GM11168 (cell line): ENCODE measurements around the gene C2orf68.
"Not testable (repeated sequence)": the region's sequence is repeated elsewhere in the genome, so short reads cannot be mapped to it uniquely, and the experiment has no call there.

ENCODE experiments used
- in situ Hi-C: fragments of 300-500 bp; cut with MboI; formaldehyde crosslinking; loops from one replicate; pipeline ENCODE4 v1.12.0; 2022; ENCODE audit warnings: low sequenced_read_pairs; ENCODE audit not compliant: unreplicated experiment

C2orf68 gene

DNA sequence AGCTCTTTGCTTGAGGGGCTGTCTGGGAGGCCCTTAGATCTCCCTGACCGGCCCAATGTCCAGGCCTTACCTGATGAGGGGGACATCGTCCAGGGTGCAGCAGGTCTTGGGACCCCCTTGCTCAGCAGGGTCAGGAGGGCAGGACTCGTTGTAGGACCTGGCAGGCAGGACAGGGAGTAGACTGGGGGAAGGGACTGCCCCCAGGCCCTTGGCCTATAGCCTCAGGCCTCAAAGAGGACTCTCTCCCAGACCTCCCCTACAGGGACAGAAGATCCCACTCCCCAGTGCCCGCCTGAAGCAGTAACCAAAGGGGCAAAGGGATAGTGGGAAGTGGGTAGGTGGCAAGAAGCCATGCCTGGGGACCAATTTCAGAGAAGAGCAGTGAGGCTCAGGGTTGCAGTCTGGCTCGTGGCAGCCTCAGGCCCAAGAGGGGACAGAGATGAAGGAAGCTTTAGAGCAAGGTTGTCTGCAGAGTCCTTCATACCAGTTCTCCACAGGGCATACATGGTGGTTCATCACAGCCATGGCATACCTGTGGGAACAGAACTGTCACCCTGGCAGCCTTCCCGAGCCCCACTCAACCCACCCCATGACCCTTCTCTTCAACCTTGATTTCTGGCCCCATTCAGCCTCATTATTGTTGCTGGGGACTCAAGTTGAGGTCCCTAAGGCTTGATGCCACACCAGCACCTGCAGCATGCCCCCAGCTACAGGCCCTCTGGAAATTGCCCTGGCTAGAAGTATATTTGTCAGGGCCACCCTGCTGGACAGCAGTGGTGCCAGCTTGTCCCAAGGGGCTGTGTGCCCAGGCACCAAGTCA, 10.7 kb downstream of the C2orf68 start:
- in situ Hi-C loops = no loop called here

DNA sequence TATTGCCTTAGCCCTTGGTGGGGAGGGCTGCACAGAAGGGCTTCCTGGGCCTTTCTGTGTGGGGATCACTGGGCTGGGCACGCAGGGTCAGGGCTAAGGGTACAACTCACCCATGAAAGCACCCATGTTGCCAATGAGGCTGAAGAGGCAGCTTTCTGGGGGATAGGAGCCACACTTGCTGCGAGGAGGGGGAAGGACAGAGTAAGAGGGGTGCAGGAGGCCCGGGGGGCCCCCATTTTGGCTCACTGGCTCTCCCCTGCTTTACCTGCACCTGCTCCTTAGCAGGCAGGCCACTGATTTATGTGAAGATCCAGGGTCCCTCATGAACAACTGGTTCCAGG, 11.7 kb downstream of the C2orf68 start:
- in situ Hi-C loops = no loop called here

DNA sequence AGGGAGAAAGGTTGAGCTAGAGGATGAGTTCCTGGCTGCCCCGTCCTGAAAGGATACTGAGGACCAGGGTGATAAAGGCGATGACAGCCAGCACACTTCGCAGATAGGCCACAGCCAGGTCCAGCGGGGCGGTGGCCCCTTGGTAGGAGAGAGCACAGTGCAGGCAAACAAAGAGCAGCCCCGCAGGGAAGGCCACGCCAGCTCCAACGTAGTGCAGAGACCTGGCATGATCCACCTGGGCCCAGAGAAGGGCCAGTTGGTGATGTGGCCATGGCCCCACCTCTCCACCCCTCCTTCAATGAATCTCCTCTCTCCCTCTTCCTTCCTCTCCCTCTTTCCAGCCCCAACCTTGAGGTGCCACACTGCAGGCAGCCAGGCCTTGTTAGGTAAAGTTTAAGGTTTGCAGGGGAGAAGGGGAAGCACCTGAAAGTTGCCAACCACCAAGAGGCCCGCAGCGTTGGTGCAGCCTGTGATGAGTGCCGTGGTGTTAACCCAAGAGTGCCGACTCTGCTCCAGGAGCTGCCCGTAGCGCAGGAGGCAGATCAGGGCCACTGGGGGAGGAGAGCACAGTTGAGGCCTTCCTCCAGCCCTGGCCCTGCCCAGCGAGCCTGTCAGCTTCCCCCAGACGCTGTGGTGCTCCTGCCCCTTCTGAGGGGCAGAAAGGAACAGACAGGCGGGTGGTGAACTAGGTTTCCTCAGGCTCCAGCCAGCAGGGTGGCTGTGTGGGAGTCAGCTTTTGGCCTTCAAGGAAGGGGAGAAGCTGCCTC, 12.2 kb downstream of the C2orf68 start:
- in situ Hi-C loops = no loop called here

DNA sequence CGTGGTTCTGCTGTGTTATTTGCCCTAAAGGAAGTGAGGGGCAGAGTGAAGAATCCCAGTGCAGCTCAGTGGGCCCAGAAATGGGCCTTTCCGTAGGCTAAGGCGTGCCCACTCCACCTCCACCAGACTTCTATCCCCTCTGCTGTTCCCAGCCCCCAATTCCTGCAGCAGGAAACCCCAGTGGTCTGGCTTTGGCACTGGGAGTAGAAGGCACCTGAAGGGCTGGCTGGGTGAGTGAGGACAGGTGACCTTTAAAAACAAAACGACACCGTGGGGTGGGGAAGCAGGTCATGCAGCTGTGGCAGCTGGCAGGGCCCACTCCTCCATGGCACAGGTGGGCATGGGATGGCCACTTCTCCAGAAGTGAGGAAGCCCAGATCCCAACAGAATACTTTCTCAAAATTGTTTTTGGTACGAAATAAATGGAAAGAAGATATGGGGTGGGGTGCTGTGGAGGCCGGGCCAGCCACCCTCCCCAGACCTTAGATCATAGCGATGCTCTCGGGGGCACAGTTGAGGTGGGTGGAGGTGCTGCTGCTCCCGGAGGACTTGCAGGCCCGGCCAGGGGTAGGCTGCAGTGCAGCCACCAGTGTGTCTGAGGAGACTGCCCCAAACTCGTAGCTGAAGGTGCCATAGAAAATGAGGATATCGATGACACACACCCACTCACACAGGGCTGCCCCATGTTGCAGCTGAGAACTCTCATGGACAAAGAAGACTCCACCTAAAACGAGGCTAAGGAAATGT, 13.1 kb downstream of the C2orf68 start:
- in situ Hi-C loops = no loop called here

DNA sequence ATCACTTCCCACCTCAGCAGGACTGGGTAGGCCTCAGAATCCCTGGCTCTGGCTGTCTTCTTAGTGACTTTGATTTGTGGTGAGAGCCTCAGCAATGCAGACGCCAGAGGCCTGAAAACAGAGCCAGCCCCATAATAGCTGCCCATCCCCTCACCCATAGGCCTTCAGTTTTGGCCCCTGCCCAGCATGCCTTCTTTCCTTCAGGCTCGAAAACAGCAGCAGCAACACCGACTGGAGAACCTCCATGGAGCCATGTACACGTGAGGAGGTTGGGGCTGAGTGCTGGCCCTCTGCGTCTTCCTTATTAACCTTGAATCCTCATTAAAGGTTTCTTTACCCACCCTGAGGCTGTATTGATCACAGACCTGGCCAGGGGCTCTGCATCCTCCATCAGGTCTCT, 14.6 kb downstream of the C2orf68 start:
- in situ Hi-C loops = no loop called here

DNA sequence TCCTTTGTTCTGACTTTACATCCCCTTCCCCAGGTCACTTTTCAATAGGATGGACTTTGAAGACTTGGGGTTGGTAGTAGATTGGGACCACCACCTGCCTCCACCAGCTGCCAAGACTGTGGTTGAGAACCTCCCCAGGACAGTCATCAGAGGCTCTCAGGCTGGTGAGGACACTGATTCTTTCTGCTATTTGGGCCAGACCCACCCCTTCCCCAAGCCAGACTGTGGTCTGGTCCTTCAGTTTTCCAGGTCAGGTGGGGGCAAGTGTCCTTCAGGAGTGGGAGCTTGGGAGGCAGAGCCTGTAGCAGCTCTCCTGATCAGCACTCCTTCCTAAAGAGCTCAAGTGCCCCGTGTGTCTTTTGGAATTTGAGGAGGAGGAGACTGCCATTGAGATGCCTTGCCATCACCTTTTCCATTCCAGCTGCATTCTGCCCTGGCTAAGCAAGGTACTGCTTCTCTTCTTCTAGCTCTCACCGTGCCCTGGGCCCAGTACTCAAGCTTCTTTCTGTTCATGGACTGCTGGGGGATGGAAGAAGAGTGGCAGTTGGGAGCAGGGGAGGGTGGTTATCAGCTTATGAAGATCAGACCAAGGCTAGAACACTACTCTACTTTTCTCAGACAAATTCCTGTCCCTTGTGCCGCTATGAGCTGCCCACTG, 15.3 kb downstream of the C2orf68 start:
- in situ Hi-C loops = no loop called here

DNA sequence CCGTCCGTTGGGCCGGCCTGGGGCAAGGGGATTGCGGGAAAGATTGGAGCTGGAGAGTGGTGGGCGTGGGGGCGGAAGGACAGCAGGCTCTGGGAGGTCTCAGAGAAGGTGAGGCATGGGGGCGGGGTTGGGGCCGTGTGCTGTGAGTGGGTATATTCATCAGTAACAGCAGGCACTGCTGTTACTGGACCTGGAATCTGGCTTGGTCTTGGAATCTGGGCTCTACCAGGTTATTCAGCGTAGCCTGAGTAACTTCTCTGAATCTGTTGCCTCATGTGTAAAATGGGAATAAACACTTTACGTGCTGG, 15.9 kb downstream of the C2orf68 start:
- in situ Hi-C loops = no loop called here

DNA sequence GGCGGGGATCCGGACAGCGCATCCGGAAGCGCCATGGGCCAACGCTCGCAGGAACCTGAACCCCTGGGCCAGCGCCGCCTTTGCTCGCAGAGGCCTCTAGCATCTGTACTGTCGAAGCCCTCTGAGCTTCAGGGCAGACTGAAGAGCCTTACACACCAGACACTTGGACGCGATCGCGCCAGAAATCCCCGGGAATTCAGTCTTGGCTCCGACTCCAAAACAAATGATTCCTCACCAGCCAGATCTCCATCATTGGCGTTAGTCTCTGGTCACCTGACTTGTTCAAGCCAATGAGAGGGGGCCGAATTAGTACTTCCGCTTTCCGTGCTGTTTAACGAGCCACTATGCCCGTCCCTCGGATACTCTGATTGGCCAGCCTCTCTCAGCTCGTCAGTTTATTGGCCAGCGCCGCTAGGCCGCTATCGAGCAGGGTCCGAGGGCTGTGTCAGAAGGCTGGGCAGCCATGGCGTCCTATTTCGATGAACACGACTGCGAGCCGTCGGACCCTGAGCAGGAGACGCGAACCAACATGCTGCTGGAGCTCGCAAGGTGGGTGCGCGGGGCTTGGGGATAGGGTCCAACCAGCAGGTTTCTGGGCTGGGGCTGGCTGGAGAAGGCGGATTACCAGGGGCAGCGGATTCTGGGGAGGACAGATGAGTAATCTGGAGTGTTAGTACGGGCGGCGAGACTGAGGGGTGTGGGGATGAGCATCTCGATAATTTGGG, 16.4 kb downstream of the C2orf68 start, which contains the start of gene RNF181:
Gene RNF181 (plus strand): TSS at position 445 of the 725 bp plus-strand sequence. CDS start 19 bp downstream, at position 464.
- in situ Hi-C loops = no loop called here

DNA sequence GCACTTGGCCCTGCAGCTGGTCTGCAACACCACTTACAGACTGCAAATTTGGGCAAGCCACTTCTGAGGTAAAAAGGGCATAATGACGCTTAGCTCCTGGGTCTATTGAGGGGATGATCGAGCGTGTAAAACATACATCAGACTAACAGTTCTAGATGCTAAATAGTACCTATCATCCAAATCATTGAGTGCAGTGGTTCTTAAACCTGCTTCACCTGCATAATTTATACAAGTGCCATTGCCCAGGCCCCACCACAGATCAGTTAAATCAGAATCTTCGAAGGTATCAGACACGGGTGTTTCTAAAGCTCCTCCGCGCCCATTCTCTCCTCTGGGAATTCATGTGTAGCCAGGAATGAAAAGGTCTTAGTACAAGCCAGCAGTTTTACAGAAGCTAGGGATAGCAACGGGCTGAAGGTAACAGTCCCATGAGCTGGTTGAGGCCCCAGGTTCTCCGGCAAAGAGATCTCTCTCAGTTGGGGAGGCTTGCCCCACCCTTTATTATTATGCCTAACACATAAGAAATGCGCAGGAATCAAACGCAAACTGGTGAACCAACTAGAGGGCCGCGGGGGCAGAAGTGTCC, 17.1 kb downstream of the C2orf68 start:
- in situ Hi-C loops = no loop called here

DNA sequence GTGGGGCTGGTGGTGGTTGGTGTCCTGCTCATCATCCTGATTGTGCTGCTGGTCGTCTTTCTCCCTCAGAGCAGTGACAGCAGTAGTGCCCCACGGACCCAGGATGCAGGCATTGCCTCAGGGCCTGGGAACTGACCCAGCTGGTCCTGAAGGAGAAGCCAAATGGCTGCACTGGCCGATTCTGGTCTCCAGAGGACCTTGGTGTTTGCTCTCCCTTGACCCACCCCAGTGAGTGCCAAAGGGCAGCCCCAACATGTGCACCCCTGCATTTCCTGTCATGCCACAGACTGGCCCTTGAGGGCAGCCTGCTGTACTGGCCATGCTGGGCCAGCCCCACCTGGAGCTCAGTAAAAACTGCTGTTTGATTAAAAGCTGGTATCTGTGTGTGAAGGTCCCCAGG, 18.8 kb downstream of the C2orf68 start:
- in situ Hi-C loops = no loop called here

DNA sequence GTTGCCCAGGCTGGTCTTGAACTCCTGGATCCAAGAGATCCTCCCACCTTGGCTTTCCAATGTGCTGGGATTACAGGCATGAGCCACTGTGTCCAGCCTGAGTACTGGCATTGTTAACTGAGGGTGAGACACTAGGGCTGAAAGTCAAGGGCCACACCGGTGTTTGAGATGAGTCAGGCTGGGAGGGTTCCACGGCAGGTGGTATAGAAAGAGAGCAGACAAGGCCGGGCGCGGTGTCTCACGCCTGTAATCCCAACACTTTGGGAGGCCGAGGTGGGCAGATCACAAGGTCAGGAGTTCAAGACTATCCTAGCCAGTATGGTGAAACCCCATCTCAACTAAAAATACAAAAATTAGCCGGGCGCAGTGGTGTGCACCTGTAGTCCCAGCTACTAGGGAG, 19.6 kb downstream of the C2orf68 start:
- in situ Hi-C loops = not testable (repeated sequence)

DNA sequence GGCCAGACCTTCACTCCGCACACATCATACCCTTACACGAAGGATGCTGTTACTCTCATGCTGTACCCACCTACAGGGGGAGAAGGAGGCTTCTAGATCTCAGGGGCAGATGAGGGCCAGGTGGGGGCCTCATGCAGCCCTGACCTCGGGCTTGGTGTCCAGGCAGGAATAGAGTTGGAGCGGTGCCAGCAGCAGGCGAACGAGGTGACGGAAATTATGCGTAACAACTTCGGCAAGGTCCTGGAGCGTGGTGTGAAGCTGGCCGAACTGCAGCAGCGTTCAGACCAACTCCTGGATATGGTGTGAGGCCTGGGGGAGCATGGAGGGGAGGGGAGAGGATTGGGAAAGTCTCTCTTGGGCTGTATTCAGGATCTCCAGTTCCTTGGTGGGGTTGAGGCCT, 20.3 kb downstream of the C2orf68 start:
- in situ Hi-C loops = no loop called here

DNA sequence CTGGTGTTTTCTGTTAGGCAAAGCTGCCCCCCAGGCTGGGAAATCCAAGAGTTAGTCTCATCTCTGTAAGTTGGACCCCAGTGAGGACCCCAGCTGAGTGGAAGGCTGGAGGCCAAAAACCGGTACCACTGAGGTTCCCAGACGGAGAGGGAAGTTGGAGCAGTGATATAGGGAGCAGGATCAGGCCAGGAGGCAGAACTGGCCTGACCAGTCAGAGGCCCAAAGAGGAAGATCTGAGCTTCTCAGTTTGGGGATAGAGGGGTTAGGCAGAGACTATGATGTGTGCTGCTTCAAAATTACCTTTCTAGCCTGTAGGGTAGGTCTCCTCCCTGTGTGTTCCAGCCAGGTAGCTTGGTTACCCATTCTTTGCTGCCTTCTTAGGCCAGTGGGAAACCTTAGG, 20.9 kb downstream of the C2orf68 start:
- in situ Hi-C loops = no loop called here

DNA sequence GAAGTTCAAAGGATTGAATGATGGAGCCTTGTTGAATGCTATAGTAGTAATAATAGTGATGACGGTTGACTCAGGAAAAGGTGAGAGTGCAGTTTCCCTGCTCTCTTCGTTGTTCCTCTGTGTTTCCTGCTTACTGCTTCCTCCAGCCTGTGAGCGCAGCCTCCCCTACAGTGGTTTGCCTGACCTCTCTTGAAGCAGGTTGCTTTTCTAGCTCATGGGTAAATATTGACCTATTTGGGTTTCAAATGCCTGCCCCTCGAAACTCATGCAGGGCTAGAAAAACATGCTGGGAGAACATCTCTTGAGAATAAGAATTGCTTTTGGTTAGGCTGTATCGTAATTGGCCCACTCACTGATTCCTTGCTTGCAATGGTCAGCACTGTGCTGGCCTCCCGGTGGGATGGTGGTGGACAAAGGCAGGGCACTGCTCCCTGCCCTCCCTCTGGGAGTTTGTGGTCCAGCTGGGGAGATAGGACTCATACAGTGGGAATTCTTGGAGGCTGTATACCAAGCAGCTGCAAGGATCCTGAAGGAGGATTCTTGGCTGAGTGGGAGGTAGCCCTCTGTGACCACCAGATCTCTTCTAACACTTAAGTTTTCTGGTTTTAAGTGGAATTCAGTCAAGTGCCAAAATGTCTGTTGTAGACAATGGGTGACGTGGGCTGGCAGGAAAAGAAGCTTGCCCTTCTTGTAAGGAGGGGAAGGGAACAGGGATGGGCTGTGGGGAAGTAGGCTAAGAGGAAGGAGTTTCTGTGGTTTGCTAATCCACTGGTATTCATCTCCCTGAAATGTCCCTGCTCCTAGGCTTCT, 21.7 kb downstream of the C2orf68 start:
- in situ Hi-C loops = no loop called here

DNA sequence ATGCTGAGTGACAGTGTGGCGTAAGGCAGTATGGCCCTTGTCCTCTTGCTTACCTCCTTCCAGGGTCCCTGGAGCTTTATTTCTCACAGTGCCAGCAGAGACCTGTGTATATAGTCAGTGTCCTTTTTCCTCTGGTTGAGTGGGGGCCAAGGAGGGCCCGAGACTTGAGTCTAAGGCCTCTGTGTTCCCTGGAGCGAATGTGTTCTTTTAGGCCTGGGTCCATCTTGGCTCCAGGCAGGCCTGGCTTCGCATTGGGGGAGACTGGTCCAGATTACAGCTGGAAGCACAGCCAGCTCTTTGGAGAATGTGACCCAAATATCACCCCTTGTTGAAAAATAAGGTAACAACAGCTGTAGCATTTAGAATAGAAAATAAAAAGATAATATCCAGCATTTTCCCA, 22.7 kb downstream of the C2orf68 start:
- in situ Hi-C loops = no loop called here

DNA sequence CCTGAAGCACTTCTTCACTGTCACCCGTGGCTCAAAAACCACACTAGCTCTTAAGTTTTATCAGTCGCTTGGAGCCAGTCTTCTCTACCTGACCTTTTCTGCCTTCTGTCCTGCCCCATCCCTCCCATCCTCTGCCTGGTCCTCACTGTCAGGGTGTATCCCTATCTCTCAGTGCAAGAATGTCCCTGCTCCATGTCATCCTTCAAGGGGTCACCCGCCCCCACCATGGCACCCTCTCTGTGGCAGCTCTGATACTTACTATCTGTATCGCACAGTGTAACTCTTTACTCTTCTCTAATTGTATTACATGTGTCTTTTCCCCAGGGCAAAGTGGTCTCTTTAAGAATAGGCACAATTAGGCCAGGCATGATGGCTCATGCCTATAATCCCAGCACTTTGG, 23.2 kb downstream of the C2orf68 start:
- in situ Hi-C loops = no loop called here

DNA sequence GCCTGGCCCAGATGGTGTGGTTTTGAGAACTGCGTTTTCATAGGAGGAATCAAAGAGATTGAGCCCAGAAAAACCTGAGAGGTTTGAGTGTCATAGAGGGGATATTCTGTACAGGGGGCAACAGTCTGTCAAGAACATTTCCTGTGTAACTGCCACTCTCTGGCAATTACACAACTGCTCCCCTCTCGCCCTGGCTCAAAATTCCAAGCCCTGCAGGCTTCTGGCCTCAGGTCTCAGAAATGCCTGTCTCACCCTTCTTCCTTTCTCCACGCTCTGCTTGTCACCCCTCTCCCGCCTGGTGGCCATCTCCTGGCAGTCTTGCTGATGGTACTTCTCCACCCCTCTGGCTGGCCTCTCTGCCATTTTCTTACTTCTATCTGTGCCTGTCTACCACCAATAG, 23.6 kb downstream of the C2orf68 start:
- in situ Hi-C loops = no loop called here

DNA sequence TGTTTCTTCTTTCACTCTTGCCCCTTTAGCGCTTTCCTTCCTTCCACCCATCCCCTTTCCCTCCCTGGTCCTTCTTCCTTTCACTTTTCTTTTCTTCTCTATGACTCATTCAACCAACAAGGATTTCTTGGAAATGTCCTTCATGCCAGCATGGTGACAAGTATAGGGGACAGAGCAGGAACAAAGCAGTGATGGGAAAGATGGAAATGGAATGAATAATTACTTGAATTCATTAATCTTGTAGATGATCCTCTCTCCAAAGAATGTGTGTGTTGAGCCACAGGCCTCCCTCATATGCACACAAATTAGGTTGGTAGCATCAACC, 26.1 kb downstream of the C2orf68 start:
- in situ Hi-C loops = no loop called here
